Germinal center (tissue), 1 donor: ENCODE data around the gene CD8A.

Experiments used
- DNase-seq: peaks from one replicate; pipeline ENCODE4 v3.0.0; 2012; ENCODE audit warnings: mixed read lengths, low spot score

Gene CD8A

GRCh38 chr2:86808315-86809161 lies 17.8 kb upstream of the CD8A start:
- DNase-seq: peak; percentile 95

GRCh38 chr2:86807468-86808275 lies 17.0 kb upstream of the CD8A start:
- DNase-seq: peak; percentile 65

GRCh38 chr2:86807133-86807467 lies 16.4 kb upstream of the CD8A start:
- no peak for DNase-seq

GRCh38 chr2:86806059-86806857 lies 15.5 kb upstream of the CD8A start:
- DNase-seq: no peak

- no peak for DNase-seq
Observed at GRCh38 chr2:86800856-86801567, 10.3 kb upstream of the CD8A start.

GRCh38 chr2:86794861-86795260 lies 4.1 kb upstream of the CD8A start:
- no peak for DNase-seq

GRCh38 chr2:86793752-86794151 lies 3.0 kb upstream of the CD8A start:
- DNase-seq: no peak

GRCh38 chr2:86791573-86791972 lies 860 bp upstream of the CD8A start:
- no peak for DNase-seq

- DNase-seq: no peak
Observed at GRCh38 chr2:86790134-86790675, 508 bp downstream of the CD8A start.

GRCh38 chr2:86789687-86790133 lies 1.0 kb downstream of the CD8A start:
- no peak for DNase-seq

- DNase-seq: no peak
Observed at GRCh38 chr2:86788881-86789686, 1.6 kb downstream of the CD8A start.

GRCh38 chr2:86788165-86788564 lies 2.5 kb downstream of the CD8A start:
- DNase-seq: no peak

- DNase-seq: no peak
Observed at GRCh38 chr2:86787736-86788135, 3.0 kb downstream of the CD8A start.

- no peak for DNase-seq
Observed at GRCh38 chr2:86786001-86786536, 4.6 kb downstream of the CD8A start.

GRCh38 chr2:86785456-86785855 lies 5.3 kb downstream of the CD8A start:
- DNase-seq: no peak

- DNase-seq: peak; percentile 63
Observed at GRCh38 chr2:86783615-86784339, 6.9 kb downstream of the CD8A start.

- no peak for DNase-seq
Observed at GRCh38 chr2:86782748-86783147, 8.0 kb downstream of the CD8A start.

GRCh38 chr2:86781363-86781762 lies 9.3 kb downstream of the CD8A start:
- DNase-seq: no peak

- DNase-seq: no peak
Observed at GRCh38 chr2:86779971-86780370, 10.7 kb downstream of the CD8A start.

GRCh38 chr2:86778957-86779356 lies 11.8 kb downstream of the CD8A start:
- no peak for DNase-seq
